SW 1271 (cell line): ENCODE results near the gene ANKRD9.

Source experiments
- DNase-seq, 2 experiments: peaks; one replicate each; lab custom pipeline; 2025; lab: John Stamatoyannopoulos, UW

ANKRD9 gene

DNA sequence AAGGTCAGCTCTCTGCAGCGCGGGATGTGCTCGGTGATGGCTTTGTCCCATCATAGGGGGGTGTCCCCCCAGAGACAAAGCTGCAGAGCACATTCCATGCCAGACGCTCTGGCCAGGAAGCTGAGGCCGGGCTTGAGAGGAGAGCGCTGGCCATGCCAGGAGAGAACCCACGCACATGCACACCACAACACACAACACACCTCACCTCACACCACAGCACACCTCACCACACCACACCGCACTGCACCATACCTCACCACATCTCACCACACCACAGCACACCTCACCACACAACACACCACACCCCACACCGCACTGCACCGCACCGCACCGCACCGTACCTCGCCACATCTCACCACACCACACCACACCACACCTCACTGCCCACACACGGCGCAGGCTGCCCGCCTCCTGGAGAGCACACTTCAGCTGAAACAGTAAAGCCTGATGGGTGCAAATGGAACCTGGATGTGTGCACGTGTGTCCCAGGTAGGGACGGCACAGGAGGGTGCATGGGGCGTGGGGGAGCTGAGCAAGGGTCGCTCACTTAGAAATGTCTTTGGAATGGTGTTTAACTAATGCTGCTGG, 10.8 kb downstream of the ANKRD9 start:
- DNase-seq: no peak

DNA sequence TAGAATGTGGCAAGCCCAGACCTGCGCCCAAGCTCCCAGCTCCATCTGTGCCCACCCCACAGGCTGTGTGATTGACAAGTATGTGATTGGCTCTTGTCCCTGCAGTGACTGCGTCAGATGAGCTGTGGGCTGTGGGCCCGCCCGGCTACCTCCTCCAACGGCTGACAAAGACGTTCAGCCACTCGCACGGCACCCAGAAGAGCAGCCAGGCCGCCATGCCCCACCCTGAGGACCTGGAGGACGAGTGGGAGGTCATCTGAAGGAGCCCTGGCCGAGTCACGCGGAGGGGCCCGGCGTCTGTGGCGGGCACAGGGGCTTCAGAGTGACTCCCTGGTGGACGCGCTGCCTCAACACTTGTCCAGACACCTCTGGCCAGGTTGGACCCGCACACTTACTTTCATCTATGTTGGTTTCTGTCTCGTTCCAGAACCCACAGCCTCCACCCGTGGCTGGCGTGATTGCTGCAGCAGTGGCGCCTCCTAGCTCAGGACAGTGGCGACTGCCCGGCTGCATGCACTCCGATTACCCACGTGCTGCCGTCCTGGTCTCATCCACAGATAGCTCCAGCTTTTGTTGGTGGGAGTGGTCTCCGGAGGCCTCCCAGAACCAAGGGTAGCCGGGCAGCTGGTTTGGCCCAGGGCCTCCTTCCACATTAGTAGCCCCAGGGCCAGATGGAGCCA, 11.4 kb downstream of the ANKRD9 start:
- no peak for DNase-seq

DNA sequence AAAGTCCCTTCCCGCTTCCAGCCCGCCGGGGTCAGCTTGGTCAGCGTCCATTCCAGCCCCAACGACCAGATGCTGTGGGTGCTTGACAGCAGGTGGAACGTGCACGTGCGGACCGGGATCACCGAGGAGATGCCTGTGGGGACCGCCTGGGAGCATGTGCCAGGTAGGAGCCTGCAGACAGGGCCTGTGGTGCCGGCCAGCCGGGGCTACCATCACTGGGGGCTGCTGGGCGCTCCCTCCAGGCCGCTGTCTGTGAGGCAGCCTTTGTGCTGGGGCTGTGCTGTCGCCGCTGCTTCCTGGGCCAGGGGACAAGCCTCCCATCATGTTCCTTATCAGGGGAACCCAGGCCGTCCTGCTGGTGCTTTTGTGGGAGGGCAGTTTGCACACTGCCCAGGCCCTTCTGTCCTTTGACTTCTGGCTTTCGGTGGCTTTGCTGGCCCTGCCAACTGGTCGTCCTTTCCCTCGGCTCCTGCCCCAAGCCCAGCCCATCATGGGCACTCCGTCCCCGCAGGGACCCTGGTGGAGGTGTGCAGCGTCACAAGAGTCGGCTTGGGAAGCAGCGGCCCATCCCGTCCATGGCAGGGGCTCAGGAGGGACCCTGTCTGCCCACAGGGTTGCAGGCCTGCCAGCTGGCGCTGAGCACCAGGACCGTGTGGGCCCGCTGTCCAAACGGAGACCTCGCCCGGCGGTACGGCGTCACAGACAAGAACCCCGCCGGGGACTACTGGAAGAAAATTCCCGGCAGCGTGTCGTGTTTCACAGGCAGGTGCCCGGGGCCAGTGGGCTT, 12.4 kb downstream of the ANKRD9 start:
- no peak for DNase-seq

DNA sequence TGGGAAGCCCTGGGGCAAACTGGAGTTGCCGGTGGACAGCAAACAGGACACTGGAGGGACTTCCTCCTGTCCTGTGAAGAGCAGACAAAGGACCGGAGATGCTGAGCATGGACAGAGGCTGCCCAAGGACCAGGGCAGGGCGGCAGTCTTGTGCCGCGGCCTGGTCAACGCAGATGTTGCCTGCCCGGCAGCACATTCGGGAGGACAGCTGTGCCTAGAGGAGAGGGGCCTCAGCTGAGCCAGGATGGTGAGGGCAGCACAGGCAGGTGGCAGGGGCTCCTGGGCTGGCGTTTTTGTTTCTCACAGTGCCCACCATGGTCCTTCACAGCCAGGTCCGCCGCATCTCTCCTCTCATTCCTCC, 13.3 kb downstream of the ANKRD9 start:
- DNase-seq: no peak

DNA sequence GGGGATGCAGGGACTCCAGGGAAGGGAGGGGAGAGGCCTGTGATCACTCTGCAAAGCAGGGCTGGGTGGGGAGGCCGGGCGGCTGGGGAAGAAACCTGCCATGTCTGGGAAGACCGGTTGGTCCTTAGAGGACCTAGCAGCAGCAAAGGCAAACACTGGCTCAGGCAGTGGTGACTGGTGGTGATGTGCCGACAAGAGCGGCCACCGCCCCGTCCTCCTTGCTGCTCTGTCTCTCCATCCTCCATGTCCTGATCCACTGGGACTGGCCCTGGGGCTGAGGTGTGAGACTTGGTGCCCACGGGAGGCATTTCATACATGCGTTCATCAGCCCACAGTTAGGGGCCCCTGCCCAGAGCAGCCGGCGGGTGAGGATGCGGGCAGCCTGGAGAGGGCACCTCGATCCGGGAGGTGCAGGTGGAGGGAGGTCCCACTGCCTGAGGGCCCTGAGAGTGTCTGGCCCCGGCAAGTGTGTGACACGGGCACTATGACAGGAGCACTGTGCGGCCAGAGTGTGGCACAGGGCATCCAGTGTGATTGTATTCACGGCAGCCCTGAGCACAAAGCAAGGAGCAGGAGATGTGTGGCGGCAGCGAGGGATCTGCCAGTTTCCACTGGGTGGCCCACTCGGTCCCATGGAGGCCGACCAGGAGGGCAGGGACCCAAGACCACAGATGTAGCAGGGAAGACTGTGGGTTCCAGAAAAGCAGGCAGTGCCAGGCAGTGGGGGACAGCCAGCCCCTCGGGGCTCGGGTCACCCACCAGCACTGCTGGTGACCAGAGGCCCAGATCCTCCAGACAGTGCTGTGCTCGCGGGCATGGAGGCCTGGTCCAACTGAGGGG, 13.9 kb downstream of the ANKRD9 start:
- DNase-seq: no peak

DNA sequence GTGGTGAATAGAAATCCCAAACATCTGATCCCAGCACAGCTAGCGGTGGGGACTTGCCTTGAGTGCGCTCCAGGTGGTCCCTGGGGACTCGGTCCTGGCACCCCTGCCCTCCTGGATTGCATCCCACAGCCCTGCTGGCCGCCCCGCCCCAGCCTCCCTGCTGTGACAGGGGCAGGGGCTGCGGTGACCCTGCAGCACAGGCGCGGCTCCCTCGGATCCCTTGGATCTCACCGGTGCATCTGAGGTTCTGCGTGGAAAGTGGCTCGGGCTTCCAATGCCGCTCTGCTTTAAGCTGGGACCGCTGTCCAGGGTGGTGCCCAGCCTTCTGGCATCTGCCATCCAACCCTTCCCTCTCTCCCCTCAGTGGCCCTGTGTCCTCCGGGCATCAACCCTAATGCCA, 16.0 kb downstream of the ANKRD9 start:
- DNase-seq: no peak

DNA sequence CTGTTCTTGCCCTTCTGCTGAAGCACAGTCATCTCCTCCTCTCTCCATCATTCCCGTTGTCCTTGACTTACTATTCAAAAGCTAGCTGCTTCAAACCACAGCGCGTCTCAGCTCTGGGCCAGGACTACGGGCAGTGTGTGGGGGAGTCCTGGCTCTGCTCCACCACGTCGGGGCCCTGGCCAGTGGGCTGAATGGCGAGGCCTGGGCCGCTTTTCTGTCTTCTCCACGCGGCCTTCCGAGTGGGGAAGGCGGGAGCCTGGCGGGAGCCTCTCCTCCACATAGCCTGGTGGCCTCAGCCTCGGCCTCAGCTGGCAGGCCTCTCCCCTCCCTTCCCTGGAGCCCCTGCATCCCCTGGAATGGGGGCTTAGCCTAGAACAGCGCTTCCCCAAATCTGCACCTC, 16.5 kb downstream of the ANKRD9 start:
- DNase-seq: no peak

DNA sequence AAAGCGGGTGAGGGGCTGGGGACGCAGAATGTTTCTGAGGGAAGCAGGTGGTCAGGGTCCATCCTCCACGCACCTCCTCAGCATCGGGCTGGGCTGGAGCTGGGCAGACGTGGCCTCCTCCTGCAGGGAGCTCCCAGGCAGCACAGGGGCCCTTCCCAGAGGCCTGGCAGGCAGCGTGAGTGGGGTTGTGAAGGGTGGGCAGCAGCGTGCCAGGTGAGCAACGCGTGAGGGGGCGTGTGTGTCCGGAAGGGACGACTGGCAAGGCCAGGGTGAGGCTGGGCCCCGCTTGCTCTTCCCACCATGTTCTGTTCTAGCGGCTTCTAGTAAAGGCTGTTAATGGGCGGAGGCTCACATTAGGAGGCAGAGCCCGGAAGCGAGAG, 17.1 kb downstream of the ANKRD9 start:
- no peak for DNase-seq

DNA sequence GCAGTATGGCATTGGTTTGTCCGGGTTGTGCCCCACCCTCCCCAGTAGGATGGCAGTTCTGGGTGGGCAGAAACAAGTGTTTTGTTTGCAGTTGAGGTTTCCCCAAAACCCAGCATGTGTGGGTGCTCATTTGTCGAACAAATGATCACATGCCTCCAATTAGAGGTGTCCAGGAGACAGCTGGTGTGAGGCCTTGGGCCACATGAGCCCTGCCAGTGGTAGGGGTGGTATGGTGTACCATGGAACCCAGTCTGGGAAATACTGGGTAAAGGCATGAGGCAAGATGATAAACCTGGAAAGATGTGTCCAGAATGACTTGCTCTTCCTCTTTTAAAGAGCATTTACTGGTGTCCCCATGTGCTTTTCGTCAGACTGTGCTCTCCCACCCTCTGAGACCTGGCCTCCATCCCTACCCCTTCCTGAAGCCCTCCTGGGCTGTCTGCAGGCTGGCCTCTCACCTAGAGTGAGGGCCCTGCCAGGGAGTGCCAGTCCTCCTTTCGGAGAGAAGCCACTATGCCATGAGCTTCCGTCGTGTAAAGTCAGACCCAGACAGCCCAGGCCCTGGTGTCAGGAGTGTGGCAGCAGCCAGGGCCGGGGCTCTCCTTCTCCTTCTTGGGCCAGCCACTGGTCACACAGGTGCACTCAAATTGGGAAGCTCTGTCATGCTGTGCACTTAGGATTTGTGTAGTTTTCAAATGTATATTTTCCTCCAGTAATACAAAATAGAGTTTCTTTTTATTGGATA, 17.6 kb downstream of the ANKRD9 start:
- no peak for DNase-seq

DNA sequence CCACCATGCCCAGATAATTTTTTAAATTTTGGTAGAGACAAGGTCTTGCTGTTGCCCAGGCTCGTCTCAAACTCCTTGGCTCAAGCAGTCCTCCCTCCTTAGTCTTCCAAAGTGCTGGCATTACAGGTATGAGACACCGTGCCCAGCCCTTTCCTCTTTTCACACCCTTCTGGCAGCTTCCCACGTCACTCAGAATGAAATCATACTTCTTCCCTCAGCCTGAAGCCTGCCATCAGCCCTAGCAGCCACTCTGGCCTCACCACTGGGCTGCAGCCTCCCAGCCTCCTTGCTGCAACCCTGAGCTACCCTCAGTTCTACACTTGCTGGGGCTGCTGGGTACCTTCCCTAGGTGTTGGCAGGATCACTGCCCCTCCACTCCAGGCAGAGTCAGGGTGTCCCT, 18.2 kb downstream of the ANKRD9 start:
- DNase-seq: no peak

DNA sequence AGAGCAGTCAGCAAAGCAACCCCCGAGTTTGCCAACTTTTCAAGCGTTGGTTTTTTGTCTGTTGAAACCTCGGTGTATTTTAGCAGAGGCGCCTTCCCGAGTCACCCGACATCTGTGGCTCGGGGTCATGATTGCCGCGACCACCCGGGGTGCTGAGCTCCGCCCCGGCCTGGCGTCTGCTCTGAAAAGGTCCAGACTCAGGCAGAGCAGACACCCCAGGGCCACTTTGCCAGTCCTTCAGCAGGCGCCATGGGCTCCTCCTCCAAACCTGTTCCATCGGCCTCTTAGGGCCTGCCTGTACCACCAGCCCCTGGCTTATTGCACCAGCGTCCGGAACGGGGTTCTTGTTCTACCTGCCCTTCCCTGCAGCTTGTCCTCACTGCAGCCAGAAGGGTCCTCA, 19.1 kb downstream of the ANKRD9 start:
- DNase-seq: no peak

DNA sequence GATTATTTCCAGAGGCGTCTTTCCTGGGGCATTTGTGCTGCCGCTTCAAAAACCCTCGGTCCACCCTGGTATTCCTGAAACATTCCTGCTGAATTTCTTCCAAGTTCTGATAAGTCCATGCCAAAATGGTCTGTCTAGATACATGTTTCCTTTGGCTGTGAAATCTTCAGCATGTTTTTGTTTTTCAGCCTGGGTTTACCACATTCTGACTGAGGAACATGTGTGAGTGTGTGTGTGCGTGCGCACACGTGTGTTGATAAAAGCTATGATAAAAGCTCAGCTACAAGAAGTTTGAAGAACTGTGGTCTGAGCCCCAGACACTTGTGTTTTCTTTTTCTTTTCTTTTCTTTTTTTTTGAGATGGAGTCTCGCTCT, 22.4 kb downstream of the ANKRD9 start:
- DNase-seq: no peak

DNA sequence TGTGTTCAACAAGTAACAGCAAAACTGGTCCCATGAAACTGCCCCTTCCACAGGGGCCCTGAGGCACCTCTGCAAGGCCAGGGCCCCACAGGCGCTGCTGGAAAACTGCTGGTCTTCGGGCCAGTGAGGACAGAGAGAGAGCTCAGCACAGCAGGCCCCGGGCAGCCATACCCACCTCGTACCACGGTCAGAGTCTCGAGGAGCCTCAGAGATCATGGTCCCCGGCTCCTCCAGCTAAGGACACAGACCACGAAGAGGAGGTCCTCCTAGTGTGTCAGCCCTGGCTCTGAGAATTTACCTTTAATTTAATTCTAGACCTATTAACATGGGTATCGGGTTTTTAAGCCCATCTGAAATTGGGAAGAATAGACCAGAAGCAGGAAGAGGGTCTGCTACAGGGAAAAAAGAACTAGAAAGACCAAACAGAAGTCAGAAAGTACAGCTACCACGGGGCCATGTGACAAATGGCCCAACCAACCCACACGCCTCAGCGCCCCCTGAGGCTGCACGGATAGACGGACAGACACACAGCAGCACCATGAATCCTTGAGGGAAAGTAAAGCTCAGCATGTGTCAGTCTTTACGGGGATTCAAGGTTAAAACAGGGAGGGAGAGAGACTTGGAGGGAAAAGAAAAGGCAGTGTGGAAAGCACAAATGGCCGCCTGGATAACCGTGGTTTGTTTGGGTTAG, 22.9 kb downstream of the ANKRD9 start:
- no peak for DNase-seq

DNA sequence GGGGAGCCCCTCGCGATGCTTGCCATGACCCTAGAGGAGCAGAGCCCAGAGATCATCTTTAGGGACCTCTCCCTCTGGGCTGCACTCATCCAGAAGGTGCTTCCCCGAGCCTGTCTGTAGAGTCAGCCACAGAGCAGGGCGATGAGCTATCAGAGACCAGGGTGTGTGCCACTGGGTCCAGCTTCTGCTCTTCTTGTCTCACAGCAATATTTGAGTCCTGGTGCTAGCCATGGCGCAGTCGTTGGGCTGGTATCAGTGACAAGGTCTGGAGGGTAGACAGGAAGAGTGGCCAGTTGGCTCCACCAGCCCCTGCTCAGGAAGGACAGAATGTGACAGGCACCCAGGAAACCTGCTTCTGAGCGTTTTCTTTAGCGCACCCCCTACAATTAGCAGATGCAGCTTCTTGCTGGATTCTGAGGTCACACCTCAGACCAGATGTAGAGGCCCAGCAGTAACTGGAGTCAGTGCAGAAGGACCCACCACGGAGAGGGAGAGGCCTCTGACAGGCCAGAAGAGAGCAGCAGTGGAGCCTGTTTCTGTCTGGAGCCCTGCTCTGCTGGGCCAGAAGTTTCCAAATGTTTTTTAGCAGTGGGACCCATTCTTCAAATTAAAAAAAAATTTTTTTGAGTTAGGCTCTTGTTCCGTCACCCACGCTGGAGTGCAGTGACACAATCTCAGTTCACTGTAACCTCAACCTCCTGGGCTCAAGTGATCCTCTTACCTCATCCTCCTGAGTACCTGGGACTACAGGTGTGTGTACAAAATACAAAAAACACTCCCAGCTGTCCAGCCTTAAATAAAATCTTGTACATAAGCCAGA, 23.7 kb downstream of the ANKRD9 start:
- no peak for DNase-seq

DNA sequence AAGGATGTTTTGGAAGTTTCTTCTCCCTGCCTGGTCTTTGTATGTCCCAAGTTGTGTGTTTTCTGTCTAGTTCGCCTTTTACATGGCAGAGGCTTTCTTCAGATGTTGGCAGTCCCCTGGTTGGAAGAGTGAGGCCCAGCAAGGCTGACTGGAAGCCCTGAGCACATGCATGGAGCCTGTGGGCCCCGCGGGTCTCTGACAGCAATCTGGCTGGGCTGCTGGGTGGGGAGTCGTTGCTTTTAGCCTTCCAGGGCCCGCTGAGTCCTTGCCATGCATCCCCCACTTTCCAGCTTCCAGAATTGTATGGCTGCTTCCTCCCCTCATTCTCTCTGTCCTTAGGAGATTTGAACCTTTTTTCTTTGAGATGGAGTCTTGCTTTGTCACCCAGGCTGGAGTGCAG, 25.3 kb downstream of the ANKRD9 start:
- DNase-seq: no peak

DNA sequence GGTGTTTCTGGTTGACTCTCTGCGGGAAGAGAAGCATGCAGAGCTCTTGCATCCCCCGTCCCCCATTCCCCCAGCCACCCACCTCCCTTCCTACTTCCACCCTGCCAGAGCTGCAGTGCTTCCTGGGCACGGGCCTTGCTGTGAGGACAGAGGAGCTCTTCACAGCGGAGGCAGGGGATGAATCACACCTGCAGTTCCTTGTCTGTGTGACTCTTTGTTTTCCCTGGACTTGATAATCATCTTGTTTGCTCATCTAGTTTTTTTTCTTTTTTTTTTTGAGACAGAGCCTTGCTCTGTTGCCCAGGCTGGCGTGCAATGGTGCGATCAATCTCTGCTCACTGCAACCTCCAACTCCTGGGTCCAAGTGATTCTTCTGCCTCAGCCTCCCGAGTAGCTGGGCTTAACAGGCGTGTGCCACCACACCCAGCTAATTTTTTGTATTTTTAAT, 27.8 kb downstream of the ANKRD9 start:
- DNase-seq: no peak

DNA sequence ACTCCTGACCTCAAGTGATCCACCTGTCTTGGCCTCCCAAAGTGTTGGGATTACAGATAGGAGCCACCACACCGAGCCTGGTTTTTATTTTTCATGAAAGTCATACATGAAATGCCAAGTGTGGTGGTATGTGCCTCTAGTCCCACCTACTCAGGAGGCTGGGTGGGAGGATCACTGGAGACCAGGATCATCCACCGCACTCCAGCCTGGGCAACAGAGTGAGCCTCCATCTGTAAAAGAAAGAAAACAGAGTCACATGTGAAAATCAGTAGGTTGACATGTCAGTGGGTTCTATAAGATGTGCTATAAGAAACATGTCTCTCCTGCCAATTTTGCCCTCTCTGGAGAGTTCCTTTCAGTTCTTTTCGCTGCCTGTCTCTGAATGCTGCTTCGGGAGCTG, 28.2 kb downstream of the ANKRD9 start:
- DNase-seq: no peak

DNA sequence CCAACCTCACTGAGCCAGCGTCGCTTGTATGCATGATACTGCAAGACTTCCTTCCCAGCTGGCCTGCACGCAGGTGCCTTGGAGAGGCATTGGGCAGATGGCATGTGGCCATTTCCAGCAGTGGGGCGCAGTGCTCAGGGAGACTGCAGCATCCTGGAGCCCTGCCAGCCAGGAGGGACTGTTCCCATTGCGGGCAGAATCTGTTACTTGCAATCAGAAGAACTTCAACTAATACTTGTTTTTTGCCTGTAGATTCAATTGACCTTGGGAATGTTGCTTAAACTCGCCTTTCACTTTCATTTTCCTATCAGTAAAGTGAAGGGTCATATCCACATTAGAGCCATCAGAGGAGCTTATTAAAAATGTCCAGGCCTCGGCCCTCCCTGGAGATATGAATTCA, 29.8 kb downstream of the ANKRD9 start:
- DNase-seq: no peak

DNA sequence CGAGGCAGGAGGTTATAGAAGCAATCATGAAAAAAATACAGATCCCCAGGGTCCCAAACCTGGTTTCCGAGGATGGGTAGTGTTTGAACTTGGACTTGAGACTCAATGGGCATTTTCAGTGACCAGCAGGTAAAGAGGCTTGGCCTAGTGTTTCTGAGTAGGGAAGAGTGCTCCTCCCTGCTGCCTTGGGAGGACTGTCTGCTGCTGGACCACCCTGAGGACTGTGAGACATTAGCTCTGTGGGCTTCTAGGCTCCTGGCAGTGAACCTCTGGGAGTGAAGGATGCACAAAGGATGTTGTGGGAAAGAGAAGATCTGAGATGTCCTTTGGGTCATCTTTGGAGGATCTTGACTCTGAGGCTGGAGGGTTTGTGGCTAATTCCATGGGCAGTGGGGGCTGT, 30.5 kb downstream of the ANKRD9 start:
- DNase-seq: no peak

DNA sequence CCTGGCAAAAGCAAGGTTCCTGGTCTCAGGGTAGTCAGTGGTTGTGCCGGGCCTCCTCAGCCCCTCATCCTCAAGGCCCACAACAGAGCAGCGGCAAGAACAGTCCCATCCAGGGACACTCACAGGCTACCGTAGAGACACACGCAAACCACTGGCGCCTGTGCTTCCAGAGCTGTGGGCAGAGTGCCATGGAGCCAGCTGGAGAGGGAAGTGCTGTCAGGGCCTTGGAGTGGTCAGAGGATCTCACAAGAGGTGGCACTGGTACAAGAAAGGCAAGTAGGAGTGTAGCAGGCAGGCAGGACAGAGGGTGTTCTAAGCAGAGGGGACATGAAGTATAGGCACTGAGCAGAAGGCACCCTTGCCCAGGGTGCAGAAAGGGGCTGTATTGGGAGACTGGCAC, 34.6 kb downstream of the ANKRD9 start:
- DNase-seq: no peak
